Measurements from ENCODE around the gene CFAP73. TPM values are rescaled to one million over a fixed set of nuclear protein-coding genes. Genes with fewer than 3 reads are reported as not detected.

The CFAP73 gene
- total RNA-seq, 2 donors from 2014 or later = 0.57 TPM; not detected in 1

Small RNAs within 50 kb of the gene (microRNA-seq; reads per million reads assigned to microRNA genes)
- gene MIR7106 = not detected

Small RNAs within 50 kb of the gene (small RNA-seq; reads per million reads assigned to genes)
- gene MIR7106 = 0 reads per million in 2 donors
- gene RF00019 = 0 reads per million in 2 donors

Other genes with a start within 250 kb of the CFAP73 start
- gene OAS1, start 242.8 kb upstream of the CFAP73 start, total RNA-seq = 10 to 100 TPM in 1 of 2 donors, 1 to 10 TPM in 1; 8.2 to 14.2 TPM
- gene OAS3, start 211.2 kb upstream of the CFAP73 start, total RNA-seq = 10 to 100 TPM in 1 of 2 donors, 1 to 10 TPM in 1; 8.7 to 11.2 TPM
- gene OAS2, start 171.2 kb upstream of the CFAP73 start, total RNA-seq = 10 to 100 TPM in 1 of 2 donors, 1 to 10 TPM in 1; 9.7 to 12.4 TPM
- 10 to 100 TPM in 1 of 2 donors, 1 to 10 TPM in 1; 2.6 to 21.2 TPM for gene DTX1, start 93.0 kb upstream of the CFAP73 start, total RNA-seq
- 1 to 10 TPM; 1.6 to 9.9 TPM for gene RASAL1, start 14.0 kb upstream of the CFAP73 start, total RNA-seq
- 100 to 1,000 TPM in 1 of 2 donors, 10 to 100 TPM in 1; 66.3 to 119 TPM for gene DDX54, start 35.8 kb downstream of the CFAP73 start, total RNA-seq
- gene RITA1, start 36.0 kb downstream of the CFAP73 start, total RNA-seq = 10 to 100 TPM; 29.0 to 39.7 TPM
- 10 to 100 TPM; 52.6 to 65.3 TPM for gene TPCN1, start 71.7 kb downstream of the CFAP73 start, total RNA-seq
- gene SLC8B1, start 185.4 kb downstream of the CFAP73 start, total RNA-seq = 10 to 100 TPM; 23.1 to 94.7 TPM
- gene PLBD2, start 208.9 kb downstream of the CFAP73 start, total RNA-seq = 100 to 1,000 TPM in 1 of 2 donors, 10 to 100 TPM in 1; 48.2 to 114 TPM